NT2/D1 (cell line): ENCODE data around the gene RIMBP2.

Experiments used
- DNase-seq: peaks from one replicate; pipeline ENCODE4 v3.0.0-alpha.2; 2011; ENCODE audit warnings: low read depth, low spot score
- H3K27me3 ChIP-seq: 2 replicates; pipeline ENCODE4 v1.6.0; 2011; ENCODE audit warnings: mild to moderate bottlenecking; ENCODE audit not compliant: insufficient read length, insufficient read depth
- H3K36me3 ChIP-seq: 2 replicates; pipeline ENCODE4 v1.6.1; 2011; ENCODE audit warnings: mild to moderate bottlenecking, low read length, mixed read lengths; ENCODE audit not compliant: insufficient read depth, insufficient read length
- H3K4me1 ChIP-seq: 2 replicates; pipeline ENCODE4 v1.5.1; 2011; ENCODE audit not compliant: insufficient read depth, insufficient read length
- H3K4me3 ChIP-seq: 2 replicates; pipeline ENCODE4 v1.5.1; 2011; ENCODE audit warnings: low read depth; ENCODE audit not compliant: insufficient read length
- H3K9ac ChIP-seq: 2 replicates; pipeline ENCODE4 v1.6.0; 2011; ENCODE audit warnings: low read depth; ENCODE audit not compliant: insufficient read length
- H3K9me3 ChIP-seq: 2 replicates; pipeline ENCODE4 v1.5.1; 2011; ENCODE audit warnings: mild to moderate bottlenecking, low read length; ENCODE audit not compliant: insufficient read depth
- SUZ12 ChIP-seq: IDR thresholded peaks from 2 replicates; pipeline ENCODE4 v1.6.1; 2011; ENCODE audit not compliant: insufficient read length, insufficient read depth; ENCODE audit errors: extremely low read depth
- YY1 ChIP-seq: IDR thresholded peaks from 2 replicates; pipeline ENCODE4 v1.6.1; 2011; ENCODE audit not compliant: insufficient read length, insufficient read depth
- ZNF274 ChIP-seq: IDR thresholded peaks from 2 replicates; pipeline ENCODE4 v1.6.1; 2011; ENCODE audit warnings: mild to moderate bottlenecking, low read depth, low read length

Gene RIMBP2

GRCh38 chr12:130582286-130582685 lies 133.8 kb downstream of the RIMBP2 start:
- Histone ChIP-seq H3K4me1 (no peaks in the 10 kb centered on the region), H3K27me3 (no peaks in the 10 kb centered on the region), H3K9me3 (no peaks in the 10 kb centered on the region), H3K4me3 (no peak overlapping the region), H3K36me3 (no peaks in the 10 kb centered on the region), H3K9ac (no peak overlapping the region)
- no peak for DNase-seq
- no peak for TF ChIP-seq SUZ12
- TF ChIP-seq ZNF274 = no peak
- no peak for TF ChIP-seq YY1

- Histone ChIP-seq H3K9me3 (no peaks in the 10 kb centered on the region), H3K36me3 (no peaks in the 10 kb centered on the region), H3K4me1 (no peaks in the 10 kb centered on the region), H3K9ac (no peak overlapping the region), H3K4me3 (no peak overlapping the region), H3K27me3 (no peaks in the 10 kb centered on the region)
- DNase-seq = no peak
- TF ChIP-seq YY1 = no peak
- no peak for TF ChIP-seq SUZ12
Observed at GRCh38 chr12:130581782-130582181, 134.3 kb downstream of the RIMBP2 start.

- Histone ChIP-seq H3K9ac (no peak overlapping the region), H3K36me3 (no peaks in the 10 kb centered on the region), H3K4me1 (no peaks in the 10 kb centered on the region), H3K4me3 (no peak overlapping the region), H3K9me3 (no peaks in the 10 kb centered on the region), H3K27me3 (no peaks in the 10 kb centered on the region)
- TF ChIP-seq YY1 = no peak
- no peak for TF ChIP-seq SUZ12
- no peak for TF ChIP-seq ZNF274
- no peak for DNase-seq
Observed at GRCh38 chr12:130579231-130579630, 136.9 kb downstream of the RIMBP2 start.

GRCh38 chr12:130577351-130577750 lies 138.7 kb downstream of the RIMBP2 start:
- no peak for DNase-seq
- H3K4me1 ChIP-seq = no peaks in the 10 kb centered on the region
- no peaks in the 10 kb centered on the region for H3K9me3 ChIP-seq
- no peaks in the 10 kb centered on the region for H3K27me3 ChIP-seq
- H3K9ac ChIP-seq = no peak overlapping the region
- TF ChIP-seq SUZ12 = no peak
- no peak for TF ChIP-seq ZNF274
- TF ChIP-seq YY1 = no peak
- H3K4me3 ChIP-seq = no peak overlapping the region
- H3K36me3 ChIP-seq = no peaks in the 10 kb centered on the region

GRCh38 chr12:130576371-130576816 lies 139.7 kb downstream of the RIMBP2 start:
- no peak for DNase-seq
- Histone ChIP-seq H3K9me3 (no peaks in the 10 kb centered on the region), H3K27me3 (no peaks in the 10 kb centered on the region), H3K4me3 (no peak overlapping the region), H3K4me1 (no peaks in the 10 kb centered on the region), H3K9ac (no peak overlapping the region), H3K36me3 (no peaks in the 10 kb centered on the region)
- no peak for TF ChIP-seq YY1

- Histone ChIP-seq H3K27me3 (no peaks in the 10 kb centered on the region), H3K36me3 (no peaks in the 10 kb centered on the region), H3K4me3 (no peak overlapping the region), H3K9me3 (no peaks in the 10 kb centered on the region), H3K4me1 (no peaks in the 10 kb centered on the region), H3K9ac (no peak overlapping the region)
- DNase-seq = no peak
- no peak for TF ChIP-seq SUZ12
- no peak for TF ChIP-seq ZNF274
- no peak for TF ChIP-seq YY1
Observed at GRCh38 chr12:130574402-130574801, 141.7 kb downstream of the RIMBP2 start.

GRCh38 chr12:130573766-130574165 lies 142.3 kb downstream of the RIMBP2 start:
- H3K27me3 ChIP-seq = no peaks in the 10 kb centered on the region
- H3K4me1 ChIP-seq = no peaks in the 10 kb centered on the region

GRCh38 chr12:130573235-130573634 lies 142.9 kb downstream of the RIMBP2 start:
- H3K9ac ChIP-seq = no peak overlapping the region
- no peaks in the 10 kb centered on the region for H3K27me3 ChIP-seq
- no peaks in the 10 kb centered on the region for H3K4me1 ChIP-seq
- no peak overlapping the region for H3K4me3 ChIP-seq
- H3K36me3 ChIP-seq = no peaks in the 10 kb centered on the region
- DNase-seq = no peak
- TF ChIP-seq YY1 (no peak), ZNF274 (no peak), SUZ12 (no peak)
- no peaks in the 10 kb centered on the region for H3K9me3 ChIP-seq

More at GRCh38 chr12:130573766-130574165, 142.3 kb downstream of the RIMBP2 start:
- H3K9ac ChIP-seq = no peak overlapping the region
- no peak overlapping the region for H3K4me3 ChIP-seq
- no peak for DNase-seq
- H3K36me3 ChIP-seq = no peaks in the 10 kb centered on the region
- H3K9me3 ChIP-seq = no peaks in the 10 kb centered on the region
- TF ChIP-seq YY1 = no peak
- TF ChIP-seq ZNF274 = no peak
- TF ChIP-seq SUZ12 = no peak
